HG03378 (cell line): Measurements from ENCODE around the gene ABL2.

Experiments used
- ATAC-seq: cut with Tn5 transposase; IDR thresholded peaks from one replicate; pipeline ENCODE4 v1.9.1; 2021; ENCODE audit warnings: mild to moderate bottlenecking, moderate library complexity; ENCODE audit not compliant: unreplicated experiment

The ABL2 gene

GRCh38 chr1:179095924-179096323, 133.6 kb downstream of the ABL2 start:
- ATAC-seq: no peak

GRCh38 chr1:179095377-179095776, 134.1 kb downstream of the ABL2 start:
- ATAC-seq: no peak

- no peak for ATAC-seq
Observed at GRCh38 chr1:179094818-179095217, 134.7 kb downstream of the ABL2 start.

GRCh38 chr1:179092896-179093461, 136.5 kb downstream of the ABL2 start:
- no peak for ATAC-seq

- ATAC-seq: no peak
Observed at GRCh38 chr1:179091691-179092165, 137.7 kb downstream of the ABL2 start.

GRCh38 chr1:179090923-179091322, 138.6 kb downstream of the ABL2 start:
- ATAC-seq: no peak

- no peak for ATAC-seq
Observed at GRCh38 chr1:179090522-179090921, 139.0 kb downstream of the ABL2 start.

GRCh38 chr1:179089827-179090482, 139.5 kb downstream of the ABL2 start:
- ATAC-seq: no peak

- ATAC-seq: no peak
Observed at GRCh38 chr1:179087665-179088064, 141.8 kb downstream of the ABL2 start.

- ATAC-seq: no peak
Observed at GRCh38 chr1:179083533-179083932, 145.9 kb downstream of the ABL2 start.

- ATAC-seq: no peak
Observed at GRCh38 chr1:179082999-179083335, 146.5 kb downstream of the ABL2 start.

GRCh38 chr1:179082333-179082998, 147.0 kb downstream of the ABL2 start:
- ATAC-seq: peak; percentile 2

GRCh38 chr1:179081687-179082332, 147.7 kb downstream of the ABL2 start, which contains the start of gene TOR3A:
TOR3A (plus strand) TSS chr1:179082070; CDS start chr1:179082129, 59 bp downstream.
- peak; percentile 84 for ATAC-seq

GRCh38 chr1:179080866-179081686, 148.4 kb downstream of the ABL2 start:
- peak; percentile 15 for ATAC-seq

- peak; percentile 26 for ATAC-seq
Observed at GRCh38 chr1:179079113-179079761, 150.2 kb downstream of the ABL2 start.

- ATAC-seq: no peak
Observed at GRCh38 chr1:179077396-179077795, 152.1 kb downstream of the ABL2 start.

GRCh38 chr1:179066471-179066870, 163.0 kb downstream of the ABL2 start:
- ATAC-seq: no peak

- no peak for ATAC-seq
Observed at GRCh38 chr1:179061360-179062282, 167.9 kb downstream of the ABL2 start.
